Measurements from ENCODE around the gene CTNND1.

The CTNND1 gene

GRCh38 chr11:57776031-57776521 is 14.5 kb downstream of the CTNND1 start:
- Mint-ChIP-seq H3K27ac (no peak overlapping the region), H3K4me3 (no peak overlapping the region), H3K9me3 (no peaks in the 10 kb centered on the region), H3K4me1 (ENCODE audit: low read depth) (peaks cover 12% of the 10 kb centered on the region), H3K36me3 (ENCODE audit: low read depth) (peaks cover 4% of the 10 kb centered on the region), H3K27me3 (no peaks in the 10 kb centered on the region)

DNA sequence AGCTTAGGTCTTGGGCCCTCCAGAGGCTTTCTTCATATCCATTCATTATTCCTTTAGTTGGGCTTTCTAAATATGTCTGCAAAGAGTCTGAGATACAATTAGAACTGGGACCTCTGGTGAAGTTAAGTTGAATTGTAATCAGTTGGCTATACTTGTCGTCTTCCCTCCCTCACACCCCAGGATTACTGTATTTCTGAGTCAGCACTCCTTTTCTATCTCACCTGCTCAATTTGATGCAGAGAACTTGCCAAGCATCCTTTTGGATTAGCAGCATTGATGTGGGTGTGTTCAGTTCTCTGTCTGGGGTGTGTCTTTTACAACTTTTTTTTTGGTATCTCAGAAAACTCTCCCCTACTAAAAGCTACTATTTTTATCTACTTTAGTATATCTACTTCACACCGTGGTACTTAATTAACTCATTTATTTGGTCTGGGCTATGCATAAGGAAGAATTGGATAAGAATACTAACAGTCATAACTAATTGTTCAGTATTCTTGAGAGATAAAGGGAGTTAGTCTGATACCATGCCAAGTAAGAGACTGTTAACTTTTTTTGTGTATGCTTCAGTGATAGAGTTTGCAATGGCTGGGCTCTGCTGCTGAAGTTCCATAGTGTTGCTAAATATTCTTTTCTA is 15.1 kb downstream of the CTNND1 start:
- H3K27ac Mint-ChIP-seq: no peak overlapping the region
- H3K9me3 Mint-ChIP-seq: no peaks in the 10 kb centered on the region
- no peak overlapping the region for H3K4me3 Mint-ChIP-seq
- H3K36me3 Mint-ChIP-seq (ENCODE audit: low read depth): peaks cover 4% of the 10 kb centered on the region
- no peaks in the 10 kb centered on the region for H3K27me3 Mint-ChIP-seq
- H3K4me1 Mint-ChIP-seq (ENCODE audit: low read depth): peaks cover 17% of the 10 kb centered on the region

DNA sequence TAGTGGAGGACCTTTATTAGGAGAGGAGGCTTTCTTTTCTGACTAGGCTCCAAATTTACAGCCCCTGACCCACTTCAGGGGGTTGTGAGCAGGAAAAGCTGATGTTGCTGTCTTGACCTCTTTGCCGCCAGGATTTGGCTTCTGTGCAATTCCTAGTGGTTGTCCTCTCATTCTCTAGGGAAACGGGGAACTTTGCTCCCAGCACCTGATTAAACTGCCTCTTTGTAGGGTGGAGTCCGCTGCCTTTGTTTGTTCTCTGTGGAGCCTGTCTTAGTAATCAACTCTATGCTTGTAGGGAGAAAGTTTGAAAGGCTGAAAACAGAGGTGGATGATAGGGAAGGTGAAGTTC is 16.3 kb downstream of the CTNND1 start:
- Mint-ChIP-seq H3K4me1 (ENCODE audit: low read depth) (peaks cover 20% of the 10 kb centered on the region), H3K36me3 (ENCODE audit: low read depth) (peaks cover 1% of the 10 kb centered on the region), H3K27me3 (no peaks in the 10 kb centered on the region), H3K4me3 (no peak overlapping the region), H3K27ac (no peak overlapping the region), H3K9me3 (no peaks in the 10 kb centered on the region)

DNA sequence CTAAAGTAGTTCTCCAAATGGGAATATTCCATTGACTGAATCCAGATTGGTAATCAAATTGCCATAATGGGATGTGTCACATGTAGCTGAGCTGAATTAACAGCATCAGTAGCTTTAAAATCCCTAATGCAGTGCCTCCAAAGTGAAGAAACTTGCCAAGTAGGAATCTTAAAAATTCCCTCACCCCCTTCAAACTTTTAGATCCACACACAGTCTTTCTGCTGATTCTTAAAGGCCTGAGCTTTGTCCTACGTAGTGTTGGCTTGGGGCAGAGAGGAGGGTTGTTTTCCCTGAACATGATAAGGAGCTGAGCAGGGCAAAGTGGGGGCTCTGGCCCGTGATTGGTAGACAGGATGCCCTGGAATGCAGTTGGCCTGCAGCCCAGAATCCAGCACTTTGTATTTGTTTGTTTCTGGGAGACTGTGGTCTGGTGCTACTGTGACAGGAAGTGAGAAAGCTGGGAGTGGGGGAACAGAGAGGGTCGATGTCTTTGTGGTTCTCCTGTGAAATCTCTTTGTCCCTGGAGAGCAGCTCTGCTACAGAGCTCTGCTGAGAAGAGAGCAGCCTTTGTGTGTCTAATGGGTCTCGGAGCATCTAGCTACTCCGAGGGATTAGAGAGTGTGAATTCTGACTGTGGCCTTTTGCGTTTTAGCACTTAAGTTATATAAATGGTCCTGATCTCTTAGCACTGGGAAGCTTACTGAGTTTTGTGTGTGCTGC is 16.9 kb downstream of the CTNND1 start:
- Mint-ChIP-seq H3K27me3 (no peaks in the 10 kb centered on the region), H3K27ac (no peak overlapping the region), H3K36me3 (ENCODE audit: low read depth) (no peaks in the 10 kb centered on the region), H3K9me3 (no peaks in the 10 kb centered on the region), H3K4me3 (no peak overlapping the region), H3K4me1 (ENCODE audit: low read depth) (peaks cover 20% of the 10 kb centered on the region)

GRCh38 chr11:57779276-57779675 is 17.7 kb downstream of the CTNND1 start:
- no peaks in the 10 kb centered on the region for H3K9me3 Mint-ChIP-seq
- peaks cover 20% of the 10 kb centered on the region for H3K4me1 Mint-ChIP-seq (ENCODE audit: low read depth)
- no peaks in the 10 kb centered on the region for H3K27me3 Mint-ChIP-seq
- no peaks in the 10 kb centered on the region for H3K36me3 Mint-ChIP-seq (ENCODE audit: low read depth)
- H3K4me3 Mint-ChIP-seq: no peak overlapping the region
- no peak overlapping the region for H3K27ac Mint-ChIP-seq

GRCh38 chr11:57781529-57781943 is 19.9 kb downstream of the CTNND1 start:
- no peak overlapping the region for H3K27ac Mint-ChIP-seq
- H3K9me3 Mint-ChIP-seq: no peaks in the 10 kb centered on the region
- H3K4me3 Mint-ChIP-seq: no peak overlapping the region
- H3K36me3 Mint-ChIP-seq (ENCODE audit: low read depth): no peaks in the 10 kb centered on the region
- H3K4me1 Mint-ChIP-seq (ENCODE audit: low read depth): peaks cover 22% of the 10 kb centered on the region
- no peaks in the 10 kb centered on the region for H3K27me3 Mint-ChIP-seq

DNA sequence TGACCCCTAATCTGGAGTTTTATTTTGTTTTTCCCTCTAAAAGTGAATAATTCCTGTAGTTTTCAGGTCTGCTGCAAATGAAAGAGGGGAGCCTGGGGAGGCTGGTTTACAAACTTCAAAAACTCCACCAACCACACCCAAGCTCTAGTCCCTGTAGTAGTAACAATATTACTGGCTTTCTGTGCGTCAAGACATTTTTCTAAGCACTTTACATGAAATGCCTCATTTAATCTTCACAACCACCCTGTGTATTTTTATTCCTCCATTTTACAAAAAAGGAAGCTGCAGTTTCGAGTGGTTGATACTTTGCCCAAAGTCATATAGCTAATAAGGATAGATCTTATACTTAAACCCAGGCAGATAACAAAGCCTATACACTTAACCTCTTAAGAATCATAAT is 23.5 kb downstream of the CTNND1 start:
- Mint-ChIP-seq H3K9me3 (no peaks in the 10 kb centered on the region), H3K27ac (no peak overlapping the region), H3K4me3 (no peak overlapping the region), H3K27me3 (no peaks in the 10 kb centered on the region), H3K36me3 (ENCODE audit: low read depth) (no peaks in the 10 kb centered on the region), H3K4me1 (ENCODE audit: low read depth) (peaks cover 16% of the 10 kb centered on the region)

- Mint-ChIP-seq H3K9me3 (no peaks in the 10 kb centered on the region), H3K4me1 (ENCODE audit: low read depth) (peaks cover 21% of the 10 kb centered on the region), H3K4me3 (no peak overlapping the region), H3K27ac (no peak overlapping the region), H3K36me3 (ENCODE audit: low read depth) (no peaks in the 10 kb centered on the region), H3K27me3 (no peaks in the 10 kb centered on the region)
Observed at GRCh38 chr11:57786436-57786835, 24.8 kb downstream of the CTNND1 start.

DNA sequence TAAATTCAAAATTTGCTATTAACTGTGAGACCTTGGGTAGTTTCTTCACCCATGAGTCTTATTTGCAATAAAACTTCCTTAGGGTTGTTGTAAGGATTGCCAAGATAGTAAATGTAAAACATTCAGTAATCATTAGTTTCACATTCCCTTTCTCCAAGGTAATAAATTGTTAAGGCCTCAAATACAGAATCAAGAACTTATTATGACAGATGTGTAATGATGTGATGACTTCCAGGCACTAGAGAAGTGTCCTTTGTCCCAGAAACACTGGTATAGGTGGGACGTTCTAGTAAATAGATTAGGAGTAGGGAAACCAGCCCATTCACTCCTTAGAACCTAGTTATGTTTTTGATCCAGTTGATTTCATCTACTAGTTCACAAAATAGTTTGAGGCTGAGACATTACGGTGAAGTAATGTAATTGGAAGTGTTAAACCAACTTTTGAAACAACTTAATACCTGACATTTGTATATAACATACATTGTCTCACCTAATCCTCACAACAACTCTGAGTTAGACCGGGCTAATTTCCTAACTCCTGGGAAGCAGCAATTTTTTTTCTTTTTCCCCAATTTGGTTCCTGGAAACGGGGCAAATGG is 25.5 kb downstream of the CTNND1 start:
- H3K9me3 Mint-ChIP-seq: no peaks in the 10 kb centered on the region
- H3K36me3 Mint-ChIP-seq (ENCODE audit: low read depth): peaks cover 4% of the 10 kb centered on the region
- H3K4me1 Mint-ChIP-seq (ENCODE audit: low read depth): peaks cover 22% of the 10 kb centered on the region

GRCh38 chr11:57787920-57788702 is 26.5 kb downstream of the CTNND1 start:
- H3K4me3 Mint-ChIP-seq: no peak overlapping the region
- no peak overlapping the region for H3K27ac Mint-ChIP-seq
- H3K27me3 Mint-ChIP-seq: peaks cover 3% of the 10 kb centered on the region
- peaks cover 8% of the 10 kb centered on the region for H3K36me3 Mint-ChIP-seq (ENCODE audit: low read depth)
- no peaks in the 10 kb centered on the region for H3K9me3 Mint-ChIP-seq
- H3K4me1 Mint-ChIP-seq (ENCODE audit: low read depth): peaks cover 32% of the 10 kb centered on the region

More for the DNA sequence above, 25.5 kb downstream of the CTNND1 start:
- no peak overlapping the region for H3K27ac Mint-ChIP-seq
- H3K4me3 Mint-ChIP-seq: no peak overlapping the region
- peaks cover under 1% of the 10 kb centered on the region for H3K27me3 Mint-ChIP-seq

DNA sequence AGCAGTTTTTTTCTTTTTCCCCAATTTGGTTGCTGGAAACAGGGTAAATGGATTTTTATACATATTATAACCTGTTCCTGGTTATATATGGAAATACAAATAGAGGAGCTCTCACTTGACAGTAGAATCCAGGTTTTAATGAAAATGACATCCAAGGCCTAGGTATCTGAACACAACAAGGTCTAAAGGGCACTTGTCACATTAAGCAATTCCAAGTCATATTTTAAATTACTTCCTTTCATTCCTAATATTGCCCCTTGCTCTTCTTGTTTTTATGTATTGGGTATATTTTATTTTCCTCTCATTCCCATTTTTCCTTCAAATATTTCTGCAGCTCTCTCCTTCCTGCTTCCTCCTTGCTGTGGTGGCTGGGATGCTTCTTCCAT is 27.1 kb downstream of the CTNND1 start:
- Mint-ChIP-seq H3K9me3 (no peaks in the 10 kb centered on the region), H3K36me3 (ENCODE audit: low read depth) (peaks cover 8% of the 10 kb centered on the region), H3K27ac (no peak overlapping the region), H3K4me3 (no peak overlapping the region), H3K4me1 (ENCODE audit: low read depth) (peaks cover 38% of the 10 kb centered on the region), H3K27me3 (peaks cover 3% of the 10 kb centered on the region)

DNA sequence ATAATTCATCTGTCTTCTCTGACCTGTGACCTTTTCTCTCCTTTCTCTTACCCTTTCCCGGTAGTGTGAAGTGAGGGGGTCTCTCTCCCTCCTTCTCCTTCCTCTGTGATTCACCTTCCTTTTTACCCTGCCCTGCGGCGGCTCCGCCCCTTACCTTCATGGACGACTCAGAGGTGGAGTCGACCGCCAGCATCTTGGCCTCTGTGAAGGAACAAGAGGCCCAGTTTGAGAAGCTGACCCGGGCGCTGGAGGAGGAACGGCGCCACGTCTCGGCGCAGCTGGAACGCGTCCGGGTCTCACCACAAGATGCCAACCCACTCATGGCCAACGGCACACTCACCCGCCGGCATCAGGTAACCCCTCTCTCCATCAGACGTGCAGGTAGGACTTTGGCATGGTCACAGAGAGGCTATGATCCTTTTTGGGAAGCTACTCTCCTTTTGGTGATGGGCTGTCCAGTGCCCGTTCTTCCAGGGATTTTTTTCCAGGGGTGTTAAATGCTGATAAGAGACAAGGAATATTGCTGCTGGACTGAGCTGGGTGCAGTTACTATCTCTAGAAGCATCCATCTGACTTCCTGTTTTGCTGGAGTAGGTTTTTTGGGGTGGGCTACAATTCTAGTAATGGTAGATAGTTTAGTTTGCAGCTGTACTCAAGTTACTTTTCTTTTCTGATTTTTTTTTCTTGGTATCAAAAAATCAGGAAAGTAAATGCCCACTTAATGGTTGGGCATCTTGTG is 29.9 kb downstream of the CTNND1 start:
- peak overlapping the region; percentile 98 for H3K27ac Mint-ChIP-seq
- H3K4me1 Mint-ChIP-seq (ENCODE audit: low read depth): peaks cover 40% of the 10 kb centered on the region
- no peaks in the 10 kb centered on the region for H3K9me3 Mint-ChIP-seq
- H3K36me3 Mint-ChIP-seq (ENCODE audit: low read depth): peaks cover 15% of the 10 kb centered on the region
- peaks cover 3% of the 10 kb centered on the region for H3K27me3 Mint-ChIP-seq
- H3K4me3 Mint-ChIP-seq: peak overlapping the region; percentile 77

- H3K4me3 Mint-ChIP-seq: peak overlapping the region; percentile 77
- peak overlapping the region; percentile 98 for H3K27ac Mint-ChIP-seq
- H3K9me3 Mint-ChIP-seq: no peaks in the 10 kb centered on the region
- peaks cover 37% of the 10 kb centered on the region for H3K4me1 Mint-ChIP-seq (ENCODE audit: low read depth)
- peaks cover 3% of the 10 kb centered on the region for H3K27me3 Mint-ChIP-seq
- H3K36me3 Mint-ChIP-seq (ENCODE audit: low read depth): peaks cover 19% of the 10 kb centered on the region
Observed at GRCh38 chr11:57792060-57792541, 30.5 kb downstream of the CTNND1 start.

DNA sequence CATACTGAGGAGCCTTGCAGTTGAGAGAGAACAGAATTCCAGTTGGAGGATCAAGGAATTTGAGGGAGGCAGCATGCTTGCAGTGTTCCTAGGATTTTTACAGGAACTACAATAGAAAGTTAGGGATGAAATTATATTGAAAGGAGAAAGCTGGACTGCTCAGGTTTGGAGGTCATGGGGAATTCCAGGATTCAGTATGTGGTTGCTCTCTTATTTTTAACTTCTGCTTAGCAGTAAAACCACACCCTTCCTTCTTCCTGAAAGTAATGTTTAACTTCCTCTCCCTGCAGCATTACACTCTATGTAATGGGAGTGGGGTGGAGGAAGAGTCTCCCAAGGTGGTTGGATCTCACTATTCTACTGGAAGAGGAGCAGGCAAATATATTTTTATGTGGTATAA is 31.3 kb downstream of the CTNND1 start:
- Mint-ChIP-seq H3K27ac (peak overlapping the region; percentile 98), H3K36me3 (ENCODE audit: low read depth) (peaks cover 19% of the 10 kb centered on the region), H3K9me3 (no peaks in the 10 kb centered on the region), H3K27me3 (peaks cover 3% of the 10 kb centered on the region), H3K4me3 (peak overlapping the region; percentile 77), H3K4me1 (ENCODE audit: low read depth) (peaks cover 37% of the 10 kb centered on the region)
